A673 (cell line): ENCODE data around the gene CACNB1.

ENCODE experiments used
- CTCF ChIP-seq: fragments of 300-800, 200-600 bp; sonication (generic); conservative IDR thresholded peaks from 2 replicates; pipeline ENCODE4 v1.5.1; 2017; ENCODE audit warnings: low read depth, mild to moderate bottlenecking, antibody characterized with exemption, low read length, moderate library complexity, mixed read lengths
- EZH2 ChIP-seq: fragments of 200-600 bp; sonication (generic); IDR thresholded peaks from 2 replicates; pipeline ENCODE4 v1.6.1; 2017; ENCODE audit warnings: borderline replicate concordance, low read depth, mild to moderate bottlenecking, mixed read lengths, antibody characterized with exemption, low read length; ENCODE audit not compliant: poor library complexity, severe bottlenecking

DNA sequence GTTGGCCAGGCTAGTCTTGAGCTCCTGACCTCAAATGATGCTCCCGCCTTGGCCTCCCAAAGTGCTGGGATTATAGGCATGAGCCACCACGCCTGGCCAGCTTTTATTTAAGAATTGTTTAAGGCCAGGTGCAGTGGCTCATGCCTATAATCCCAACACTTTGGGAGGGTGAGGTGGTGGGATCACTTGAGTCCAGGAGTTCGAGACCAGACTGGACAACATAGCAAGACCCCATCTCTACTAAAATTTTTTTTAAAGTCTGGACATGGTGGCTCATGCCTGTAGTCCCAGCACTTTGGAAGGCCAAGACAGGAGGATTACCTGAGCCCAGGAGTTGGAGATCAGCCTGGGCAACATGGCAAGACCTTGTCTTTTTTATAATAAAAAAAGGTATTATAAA lies 51.2 kb downstream of the CACNB1 start:
- TF ChIP-seq CTCF (no peak), EZH2 (no peak)
